H9 (cell line): Measurements from ENCODE around the gene GVQW3. TPM values are rescaled to one million over a fixed set of nuclear protein-coding genes. Genes with fewer than 3 reads are reported as not detected.

Experiments used
- DNase-seq: peaks from one replicate; pipeline ENCODE4 v3.0.0-alpha.2; 2017
- H2AFZ ChIP-seq: one replicate; pipeline ENCODE4 v1.6.1; 2013; ENCODE audit warnings: mild to moderate bottlenecking, low read length, control low read depth, moderate library complexity
- H2AK5ac ChIP-seq: 2 replicates; pipeline ENCODE4 v1.6.1; 2013; ENCODE audit warnings: low read length, control low read depth, mixed read lengths; ENCODE audit not compliant: insufficient read length
- H2BK120ac ChIP-seq: one replicate; pipeline ENCODE4 v1.6.1; 2013; ENCODE audit warnings: low read depth, mild to moderate bottlenecking, low read length, control low read depth, inconsistent platforms; ENCODE audit not compliant: poor library complexity, severe bottlenecking
- H2BK12ac ChIP-seq: 2 replicates; pipeline ENCODE4 v1.6.1; 2013; ENCODE audit warnings: low read length, control low read depth, mixed read lengths, low read depth; ENCODE audit not compliant: insufficient read length
- H2BK15ac ChIP-seq: 2 replicates; pipeline ENCODE4 v1.6.1; 2013; ENCODE audit warnings: low read depth, low read length, control low read depth
- H2BK20ac ChIP-seq: one replicate; pipeline ENCODE4 v1.6.1; 2013; ENCODE audit warnings: low read depth, mild to moderate bottlenecking, low read length, control low read depth, inconsistent platforms; ENCODE audit not compliant: poor library complexity, severe bottlenecking
- H2BK5ac ChIP-seq: 2 replicates; pipeline ENCODE4 v1.6.1; 2013; ENCODE audit warnings: low read length, control low read depth, mixed read lengths; ENCODE audit not compliant: insufficient read length
- H3K14ac ChIP-seq: 2 replicates; pipeline ENCODE4 v1.6.1; 2013; ENCODE audit warnings: low read length, control low read depth; ENCODE audit not compliant: insufficient read depth
- H3K18ac ChIP-seq: 2 replicates; pipeline ENCODE4 v1.6.1; 2013; ENCODE audit warnings: low read depth, mild to moderate bottlenecking, mixed read lengths, low read length, control low read depth; ENCODE audit not compliant: insufficient read length
- H3K23ac ChIP-seq: 2 replicates; pipeline ENCODE4 v1.6.1; 2013; ENCODE audit warnings: low read length, control low read depth, mixed read lengths, low read depth; ENCODE audit not compliant: insufficient read length
- H3K23me2 ChIP-seq: 2 replicates; pipeline ENCODE4 v1.6.1; 2013; ENCODE audit warnings: low read depth, mild to moderate bottlenecking, mixed read lengths, low read length, control low read depth; ENCODE audit not compliant: insufficient read length, poor library complexity, severe bottlenecking
- H3K27ac ChIP-seq: 2 replicates; pipeline ENCODE4 v1.5.1; 2013; ENCODE audit warnings: low read length, control low read depth, mixed read lengths, low read depth; ENCODE audit not compliant: insufficient read length
- H3K27me3 ChIP-seq: 2 replicates; pipeline ENCODE4 v1.6.1; 2013; ENCODE audit warnings: low read length, control low read depth, inconsistent platforms; ENCODE audit not compliant: insufficient read depth
- H3K4ac ChIP-seq: 2 replicates; pipeline ENCODE4 v1.6.1; 2013; ENCODE audit warnings: low read depth, mild to moderate bottlenecking, control low read depth, inconsistent platforms, low read length, moderate library complexity
- H3K4me1 ChIP-seq: 2 replicates; pipeline ENCODE4 v1.6.1; 2013; ENCODE audit warnings: low read length, control low read depth, inconsistent platforms; ENCODE audit not compliant: insufficient read depth
- H3K4me2 ChIP-seq: 2 replicates; pipeline ENCODE4 v1.6.1; 2013; ENCODE audit warnings: low read length, control low read depth, mixed read lengths; ENCODE audit not compliant: insufficient read length, insufficient read depth
- H3K56ac ChIP-seq: 2 replicates; pipeline ENCODE4 v1.6.1; 2013; ENCODE audit warnings: low read depth, mild to moderate bottlenecking, mixed read lengths, low read length, control low read depth; ENCODE audit not compliant: insufficient read length
- H3K79me1 ChIP-seq: 2 replicates; pipeline ENCODE4 v1.6.1; 2013; ENCODE audit warnings: low read depth, mild to moderate bottlenecking, moderate library complexity, low read length, control low read depth, inconsistent platforms; ENCODE audit not compliant: insufficient read depth, poor library complexity, severe bottlenecking
- H3K79me2 ChIP-seq: 2 replicates; pipeline ENCODE4 v1.6.1; 2013; ENCODE audit warnings: low read length, control low read depth, inconsistent platforms; ENCODE audit not compliant: insufficient read depth
- H3K9ac ChIP-seq: 2 replicates; pipeline ENCODE4 v1.6.1; 2013; ENCODE audit warnings: low read length, control low read depth, mixed read lengths; ENCODE audit not compliant: insufficient read length; ENCODE audit errors: extremely low read depth
- H3K9me3 ChIP-seq: one replicate; pipeline ENCODE4 v1.6.1; 2013; ENCODE audit warnings: low read depth, low read length, inconsistent platforms; ENCODE audit not compliant: control insufficient read depth
- H3T11ph ChIP-seq: one replicate; pipeline ENCODE4 v1.6.1; 2013; ENCODE audit warnings: mild to moderate bottlenecking, low read length, control low read depth, inconsistent platforms
- H4K20me1 ChIP-seq: one replicate; pipeline ENCODE4 v1.6.1; 2013; ENCODE audit not compliant: control insufficient read depth, insufficient read length, insufficient read depth
- H4K5ac ChIP-seq: 2 replicates; pipeline ENCODE4 v1.6.1; 2013; ENCODE audit warnings: low read depth, mild to moderate bottlenecking, mixed read lengths, low read length, control low read depth; ENCODE audit not compliant: insufficient read length
- H4K8ac ChIP-seq: replicated peaks from 2 replicates; pipeline ENCODE4 v1.6.1; 2013; ENCODE audit warnings: low read length, control low read depth, mixed read lengths, low read depth; ENCODE audit not compliant: insufficient read length
- H4K91ac ChIP-seq: 2 replicates; pipeline ENCODE4 v1.6.1; 2013; ENCODE audit warnings: low read depth, mild to moderate bottlenecking, moderate library complexity, mixed read lengths, low read length, control low read depth; ENCODE audit not compliant: insufficient read length
- H3K27ac Mint-ChIP-seq, 3 experiments: 2 replicates in 2 of 3; 3 replicates in 1 of 3; pipeline ENCODE4 v1.8.0; 2020 to 2021; ENCODE audit warnings: mixed read lengths in 3 of 3, mild to moderate bottlenecking in 1 of 3, moderate library complexity in 1 of 3
- H3K27me3 Mint-ChIP-seq: 2 replicates; pipeline ENCODE4 v1.8.0; 2021; ENCODE audit warnings: low read depth, mild to moderate bottlenecking, moderate library complexity, mixed read lengths
- H3K36me3 Mint-ChIP-seq, 3 experiments: 2 replicates in 2 of 3; 3 replicates in 1 of 3; pipeline ENCODE4 v1.8.0; 2020 to 2021; ENCODE audit warnings: low read depth in 3 of 3, mixed read lengths in 3 of 3; ENCODE audit not compliant: insufficient read depth in 1 of 3
- H3K4me1 Mint-ChIP-seq, 2 experiments: 2 replicates each; pipeline ENCODE4 v1.8.0; 2020; ENCODE audit warnings: mixed read lengths in 2 of 2
- H3K4me3 Mint-ChIP-seq, 2 experiments: 2 replicates in 1 of 2; 3 replicates in 1 of 2; pipeline ENCODE4 v1.8.0; 2020 to 2021; ENCODE audit warnings: mild to moderate bottlenecking in 2 of 2, mixed read lengths in 2 of 2, moderate library complexity in 1 of 2
- H3K9me3 Mint-ChIP-seq, 2 experiments: 2 replicates in 1 of 2; 3 replicates in 1 of 2; pipeline ENCODE4 v1.8.0; 2020; ENCODE audit warnings: mild to moderate bottlenecking in 2 of 2, mixed read lengths in 2 of 2, moderate library complexity in 1 of 2
- whole genome bisulfite sequencing: extraction: QIAGEN DNeasy Blood & Tissue Kit; methylation state at CpG from one replicate; pipeline ENCODE4 v1.1.7; 2013; ENCODE audit warnings: missing lambda C conversion rate, low lambda C conversion rate, mixed read lengths; ENCODE audit not compliant: insufficient read length; ENCODE audit errors: extremely low coverage; 5-methylcytosine and 5-hydroxymethylcytosine counted together
- total RNA-seq: library from RNA; stranded (reverse); gene quantifications from 2 replicates; pipeline ENCODE4 v1.2.1, GENCODE V29; 2021
- TF ChIP-seq, protein P1 (sequence below): fragments of 200-600 bp; sonication (generic); conservative IDR thresholded peaks from 3 replicates; pipeline ENCODE4 v1.8.0; 2021; ENCODE audit warnings: antibody characterized with exemption, mild to moderate bottlenecking

GVQW3 gene
- total RNA-seq, 1 experiment from 2014 or later, result 4.5 TPM

DNA sequence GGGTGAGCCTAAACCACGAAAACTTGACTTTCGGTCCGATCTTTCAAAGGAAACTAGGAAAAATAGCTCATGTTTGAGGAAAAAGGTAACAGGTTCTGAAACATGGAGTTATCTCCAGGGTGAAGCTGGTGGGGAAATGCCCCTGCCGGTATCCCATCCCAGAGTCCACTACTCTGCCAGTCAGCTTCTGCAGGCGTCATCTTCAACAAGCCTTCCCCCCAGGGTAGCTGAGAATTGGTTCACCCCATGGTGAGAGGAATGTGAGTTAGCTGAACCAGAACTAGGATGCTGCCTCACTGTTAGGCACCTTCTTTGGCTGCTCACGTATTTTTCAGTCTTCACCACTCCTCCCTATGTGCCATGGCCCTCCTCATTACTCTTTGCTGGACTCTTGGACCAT lies 1.1 kb downstream of the GVQW3 start:
- H3K36me3 Mint-ChIP-seq, result peaks cover 0 to 12% (median 8%) of the 10 kb centered on the region in 3 experiments; a peak in 4 of 7 replicates
- H2BK15ac ChIP-seq, result no peak overlapping the region
- H3K4me1 Mint-ChIP-seq, result peaks cover 41% of the 10 kb centered on the region in 2 experiments
- H3K9me3 ChIP-seq, result no peaks in the 10 kb centered on the region
- no peak overlapping the region for H3K56ac ChIP-seq
- no peak overlapping the region for H4K91ac ChIP-seq
- peak overlapping the region; percentile 94 for H3K4me2 ChIP-seq
- no peak overlapping the region for H4K8ac ChIP-seq
- TF ChIP-seq, protein P1, sequence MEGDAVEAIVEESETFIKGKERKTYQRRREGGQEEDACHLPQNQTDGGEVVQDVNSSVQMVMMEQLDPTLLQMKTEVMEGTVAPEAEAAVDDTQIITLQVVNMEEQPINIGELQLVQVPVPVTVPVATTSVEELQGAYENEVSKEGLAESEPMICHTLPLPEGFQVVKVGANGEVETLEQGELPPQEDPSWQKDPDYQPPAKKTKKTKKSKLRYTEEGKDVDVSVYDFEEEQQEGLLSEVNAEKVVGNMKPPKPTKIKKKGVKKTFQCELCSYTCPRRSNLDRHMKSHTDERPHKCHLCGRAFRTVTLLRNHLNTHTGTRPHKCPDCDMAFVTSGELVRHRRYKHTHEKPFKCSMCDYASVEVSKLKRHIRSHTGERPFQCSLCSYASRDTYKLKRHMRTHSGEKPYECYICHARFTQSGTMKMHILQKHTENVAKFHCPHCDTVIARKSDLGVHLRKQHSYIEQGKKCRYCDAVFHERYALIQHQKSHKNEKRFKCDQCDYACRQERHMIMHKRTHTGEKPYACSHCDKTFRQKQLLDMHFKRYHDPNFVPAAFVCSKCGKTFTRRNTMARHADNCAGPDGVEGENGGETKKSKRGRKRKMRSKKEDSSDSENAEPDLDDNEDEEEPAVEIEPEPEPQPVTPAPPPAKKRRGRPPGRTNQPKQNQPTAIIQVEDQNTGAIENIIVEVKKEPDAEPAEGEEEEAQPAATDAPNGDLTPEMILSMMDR, result no peak
- H3K18ac ChIP-seq, result no peak overlapping the region
- peaks cover 16% of the 10 kb centered on the region; the same call in 1 of the 2 replicates for H3K79me2 ChIP-seq
- H3K4me3 Mint-ChIP-seq, result peak overlapping the region; percentile 92 to 93
- no peak overlapping the region for H3T11ph ChIP-seq
- no peak overlapping the region for H2BK20ac ChIP-seq
- DNase-seq, result no peak
- H3K14ac ChIP-seq, result no peak overlapping the region
- no peak overlapping the region for H3K9ac ChIP-seq
- no peak overlapping the region for H3K27ac ChIP-seq
- peaks cover 4% of the 10 kb centered on the region for H3K79me1 ChIP-seq
- H2AFZ ChIP-seq, result no peak overlapping the region
- no peaks in the 10 kb centered on the region for H3K27me3 ChIP-seq
- H3K23ac ChIP-seq, result no peak overlapping the region
- no peaks in the 10 kb centered on the region for H4K20me1 ChIP-seq
- no peak overlapping the region for H2AK5ac ChIP-seq
- no peak overlapping the region for H3K4ac ChIP-seq
- H4K5ac ChIP-seq, result no peak overlapping the region
- peaks cover 12% of the 10 kb centered on the region; the same call in 1 of the 2 replicates for H3K4me1 ChIP-seq
- H3K9me3 Mint-ChIP-seq, result no peaks in the 10 kb centered on the region
- H3K27ac Mint-ChIP-seq, result no peak overlapping the region
- no peak overlapping the region for H2BK12ac ChIP-seq
- H3K23me2 ChIP-seq, result peaks cover 11% of the 10 kb centered on the region
- peaks cover 2% of the 10 kb centered on the region; the same call in 1 of the 2 replicates for H3K27me3 Mint-ChIP-seq
- H2BK120ac ChIP-seq, result no peak overlapping the region
- no CpG with 5 or more reads among the region's 6 CpGs for WGBS
- no peak overlapping the region for H2BK5ac ChIP-seq
